DOHH2 (cell line): ENCODE data around the gene GJA1.
"Not testable (repeated sequence)": the region's sequence is repeated elsewhere in the genome, so short reads cannot be mapped to it uniquely, and the experiment has no call there.

Source experiments
- H3F3A ChIP-seq: fragments of 200-600 bp; sonication (generic), shearing (Covaris generic); 2 replicates; pipeline ENCODE4 v1.6.0; 2016; ENCODE audit warnings: antibody characterized with exemption, mild to moderate bottlenecking; ENCODE audit not compliant: control insufficient read depth, insufficient read depth
- H3K27ac ChIP-seq: fragments of 200-600 bp; sonication (generic); 2 replicates; pipeline ENCODE4 v1.5.1; 2014; ENCODE audit warnings: low read depth, mild to moderate bottlenecking, low read length, moderate library complexity
- H3K27me3 ChIP-seq: fragments of 200-600 bp; sonication (generic); 2 replicates; pipeline ENCODE4 v1.6.1; 2014; ENCODE audit warnings: mild to moderate bottlenecking, low read length, mixed read lengths; ENCODE audit not compliant: control insufficient read depth
- H3K36me3 ChIP-seq: fragments of 200-600 bp; sonication (generic); 2 replicates; pipeline ENCODE4 v1.6.1; 2014; ENCODE audit warnings: mild to moderate bottlenecking, low read length, moderate library complexity, mixed read lengths; ENCODE audit not compliant: control insufficient read depth
- H3K4me1 ChIP-seq: fragments of 200-600 bp; sonication (generic); 2 replicates; pipeline ENCODE4 v1.6.1; 2014; ENCODE audit warnings: mild to moderate bottlenecking, low read length, mixed read lengths; ENCODE audit not compliant: control insufficient read depth
- H3K4me2 ChIP-seq: fragments of 200-600 bp; sonication (generic); 2 replicates; pipeline ENCODE4 v1.6.0; 2014; ENCODE audit warnings: mild to moderate bottlenecking, low read length, moderate library complexity
- H3K4me3 ChIP-seq: fragments of 200-600 bp; sonication (generic); 2 replicates; pipeline ENCODE4 v1.5.1; 2014; ENCODE audit warnings: mild to moderate bottlenecking, low read length, mixed read lengths
- H3K79me2 ChIP-seq: fragments of 200-600 bp; sonication (generic); 2 replicates; pipeline ENCODE4 v1.6.1; 2014; ENCODE audit warnings: mild to moderate bottlenecking, low read length, mixed read lengths; ENCODE audit not compliant: control insufficient read depth
- H3K9me2 ChIP-seq: fragments of 200-600 bp; sonication (generic); replicated peaks from 2 replicates; pipeline ENCODE4 v1.6.1; 2014; ENCODE audit warnings: mild to moderate bottlenecking, low read length, mixed read lengths; ENCODE audit not compliant: control insufficient read depth
- H3K9me3 ChIP-seq: fragments of 200-600 bp; sonication (generic); 2 replicates; pipeline ENCODE4 v1.6.1; 2014; ENCODE audit warnings: antibody characterized with exemption, low read length, mixed read lengths; ENCODE audit not compliant: control insufficient read depth, insufficient read depth
- H4K20me1 ChIP-seq: fragments of 200-600 bp; sonication (generic); 2 replicates; pipeline ENCODE4 v1.6.0; 2014; ENCODE audit warnings: low read depth, mild to moderate bottlenecking, antibody characterized with exemption, low read length, moderate library complexity; ENCODE audit not compliant: control insufficient read depth, insufficient read depth
- EZH2phosphoT487 ChIP-seq: fragments of 200-600 bp; sonication (generic); IDR thresholded peaks from 2 replicates; pipeline ENCODE4 v1.6.1; 2017; ENCODE audit warnings: borderline replicate concordance, mild to moderate bottlenecking, antibody characterized with exemption, low read length, moderate library complexity, mixed read lengths
- TF ChIP-seq, protein P1 (sequence below): fragments of 200-600 bp; sonication (generic); IDR thresholded peaks from one replicate; pipeline ENCODE4 v1.5.1; 2014; ENCODE audit warnings: antibody characterized with exemption, mild to moderate bottlenecking, low read depth, low read length; ENCODE audit not compliant: poor library complexity, severe bottlenecking

The GJA1 gene

GRCh38 chr6:121441477-121441876 is 6.0 kb downstream of the GJA1 start:
- H3K36me3 ChIP-seq: no peaks in the 10 kb centered on the region
- no peaks in the 10 kb centered on the region for H3K27me3 ChIP-seq
- no peaks in the 10 kb centered on the region for H4K20me1 ChIP-seq
- TF ChIP-seq, protein P1, sequence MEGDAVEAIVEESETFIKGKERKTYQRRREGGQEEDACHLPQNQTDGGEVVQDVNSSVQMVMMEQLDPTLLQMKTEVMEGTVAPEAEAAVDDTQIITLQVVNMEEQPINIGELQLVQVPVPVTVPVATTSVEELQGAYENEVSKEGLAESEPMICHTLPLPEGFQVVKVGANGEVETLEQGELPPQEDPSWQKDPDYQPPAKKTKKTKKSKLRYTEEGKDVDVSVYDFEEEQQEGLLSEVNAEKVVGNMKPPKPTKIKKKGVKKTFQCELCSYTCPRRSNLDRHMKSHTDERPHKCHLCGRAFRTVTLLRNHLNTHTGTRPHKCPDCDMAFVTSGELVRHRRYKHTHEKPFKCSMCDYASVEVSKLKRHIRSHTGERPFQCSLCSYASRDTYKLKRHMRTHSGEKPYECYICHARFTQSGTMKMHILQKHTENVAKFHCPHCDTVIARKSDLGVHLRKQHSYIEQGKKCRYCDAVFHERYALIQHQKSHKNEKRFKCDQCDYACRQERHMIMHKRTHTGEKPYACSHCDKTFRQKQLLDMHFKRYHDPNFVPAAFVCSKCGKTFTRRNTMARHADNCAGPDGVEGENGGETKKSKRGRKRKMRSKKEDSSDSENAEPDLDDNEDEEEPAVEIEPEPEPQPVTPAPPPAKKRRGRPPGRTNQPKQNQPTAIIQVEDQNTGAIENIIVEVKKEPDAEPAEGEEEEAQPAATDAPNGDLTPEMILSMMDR: no peak
- H3K9me2 ChIP-seq: no peaks in the 10 kb centered on the region
- H3K79me2 ChIP-seq: no peaks in the 10 kb centered on the region
- no peak overlapping the region for H3K4me3 ChIP-seq
- H3K27ac ChIP-seq: no peak overlapping the region
- H3F3A ChIP-seq: no peaks in the 10 kb centered on the region
- H3K4me2 ChIP-seq: no peak overlapping the region
- no peaks in the 10 kb centered on the region; the same call in 1 of the 2 replicates for H3K4me1 ChIP-seq
- no peaks in the 10 kb centered on the region for H3K9me3 ChIP-seq

- Histone ChIP-seq H3K4me2 (no peak overlapping the region), H3K27ac (no peak overlapping the region), H3K9me2 (no peaks in the 10 kb centered on the region), H3K36me3 (no peaks in the 10 kb centered on the region), H3F3A (no peaks in the 10 kb centered on the region), H3K27me3 (no peaks in the 10 kb centered on the region), H4K20me1 (no peaks in the 10 kb centered on the region), H3K4me1 (no peaks in the 10 kb centered on the region; the same call in 1 of the 2 replicates), H3K79me2 (no peaks in the 10 kb centered on the region), H3K9me3 (no peaks in the 10 kb centered on the region), H3K4me3 (no peak overlapping the region)
- TF ChIP-seq, protein P1: no peak
- no peak for TF ChIP-seq EZH2phosphoT487
Measured at GRCh38 chr6:121442576-121442975, 7.1 kb downstream of the GJA1 start.

DNA sequence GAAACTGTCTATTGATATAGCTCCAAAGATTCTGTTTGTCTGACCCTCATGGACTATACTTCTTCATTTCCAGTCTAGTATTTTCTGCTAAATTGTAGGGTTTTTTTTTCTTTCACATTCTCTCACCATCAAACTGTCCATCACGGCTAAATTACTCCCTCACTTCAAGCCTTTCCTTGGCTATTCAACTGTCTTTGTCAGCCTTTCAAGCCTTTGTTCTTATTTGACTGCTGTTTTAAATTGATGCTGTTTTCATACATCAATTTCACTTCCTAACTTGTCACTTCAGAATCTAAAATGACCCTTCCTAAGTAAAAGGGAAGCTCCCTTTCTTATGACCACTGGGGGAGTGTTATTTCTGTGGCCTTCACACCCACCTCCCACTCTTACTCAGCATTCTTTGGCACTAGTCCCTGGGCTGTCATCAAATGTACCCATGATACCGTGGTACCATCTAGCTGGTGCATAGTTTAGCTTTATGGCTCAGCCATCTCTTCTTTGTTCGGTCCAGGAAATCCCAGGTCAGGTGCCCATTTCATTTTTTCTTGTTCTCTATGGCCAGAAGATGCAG is 8.6 kb downstream of the GJA1 start:
- Histone ChIP-seq H3K27me3 (no peaks in the 10 kb centered on the region), H3K4me2 (no peak overlapping the region), H3K36me3 (no peaks in the 10 kb centered on the region), H3K9me3 (no peaks in the 10 kb centered on the region), H3K4me3 (no peak overlapping the region), H3F3A (no peaks in the 10 kb centered on the region), H3K4me1 (no peaks in the 10 kb centered on the region; the same call in 1 of the 2 replicates), H3K9me2 (no peaks in the 10 kb centered on the region), H4K20me1 (no peaks in the 10 kb centered on the region), H3K79me2 (no peaks in the 10 kb centered on the region), H3K27ac (no peak overlapping the region)
- TF ChIP-seq EZH2phosphoT487: no peak
- TF ChIP-seq, protein P1: no peak

DNA sequence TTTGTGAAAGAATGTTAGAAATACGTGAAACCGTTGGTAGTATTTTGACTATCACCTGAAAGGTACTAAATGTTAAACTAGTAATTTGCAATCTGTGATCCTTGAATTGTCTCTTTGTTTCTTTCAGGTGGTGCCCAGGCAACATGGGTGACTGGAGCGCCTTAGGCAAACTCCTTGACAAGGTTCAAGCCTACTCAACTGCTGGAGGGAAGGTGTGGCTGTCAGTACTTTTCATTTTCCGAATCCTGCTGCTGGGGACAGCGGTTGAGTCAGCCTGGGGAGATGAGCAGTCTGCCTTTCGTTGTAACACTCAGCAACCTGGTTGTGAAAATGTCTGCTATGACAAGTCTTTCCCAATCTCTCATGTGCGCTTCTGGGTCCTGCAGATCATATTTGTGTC is 11.3 kb downstream of the GJA1 start:
- not testable (repeated sequence) for H3K4me1 ChIP-seq, H3K9me2 ChIP-seq, H3K27ac ChIP-seq, H4K20me1 ChIP-seq, H3K4me2 ChIP-seq, H3K79me2 ChIP-seq, H3K4me3 ChIP-seq, H3K36me3 ChIP-seq, H3K27me3 ChIP-seq, H3K9me3 ChIP-seq, H3F3A ChIP-seq

- not testable (repeated sequence) for H3K4me1 ChIP-seq, H3K9me3 ChIP-seq, H3F3A ChIP-seq, H3K36me3 ChIP-seq, H3K27me3 ChIP-seq, H3K27ac ChIP-seq, H3K4me2 ChIP-seq, H3K4me3 ChIP-seq, H3K9me2 ChIP-seq, H3K79me2 ChIP-seq, H4K20me1 ChIP-seq
Measured at GRCh38 chr6:121447746-121448145, 12.3 kb downstream of the GJA1 start.

- H3K9me3 ChIP-seq, H3K4me2 ChIP-seq, H3K4me3 ChIP-seq, H3K79me2 ChIP-seq, H3F3A ChIP-seq, H3K4me1 ChIP-seq, H3K27ac ChIP-seq, H3K36me3 ChIP-seq, H3K27me3 ChIP-seq, H3K9me2 ChIP-seq, H4K20me1 ChIP-seq: not testable (repeated sequence)
Measured at GRCh38 chr6:121448528-121448927, 13.1 kb downstream of the GJA1 start.
